ENCODE data around the gene OPCML.

DNA sequence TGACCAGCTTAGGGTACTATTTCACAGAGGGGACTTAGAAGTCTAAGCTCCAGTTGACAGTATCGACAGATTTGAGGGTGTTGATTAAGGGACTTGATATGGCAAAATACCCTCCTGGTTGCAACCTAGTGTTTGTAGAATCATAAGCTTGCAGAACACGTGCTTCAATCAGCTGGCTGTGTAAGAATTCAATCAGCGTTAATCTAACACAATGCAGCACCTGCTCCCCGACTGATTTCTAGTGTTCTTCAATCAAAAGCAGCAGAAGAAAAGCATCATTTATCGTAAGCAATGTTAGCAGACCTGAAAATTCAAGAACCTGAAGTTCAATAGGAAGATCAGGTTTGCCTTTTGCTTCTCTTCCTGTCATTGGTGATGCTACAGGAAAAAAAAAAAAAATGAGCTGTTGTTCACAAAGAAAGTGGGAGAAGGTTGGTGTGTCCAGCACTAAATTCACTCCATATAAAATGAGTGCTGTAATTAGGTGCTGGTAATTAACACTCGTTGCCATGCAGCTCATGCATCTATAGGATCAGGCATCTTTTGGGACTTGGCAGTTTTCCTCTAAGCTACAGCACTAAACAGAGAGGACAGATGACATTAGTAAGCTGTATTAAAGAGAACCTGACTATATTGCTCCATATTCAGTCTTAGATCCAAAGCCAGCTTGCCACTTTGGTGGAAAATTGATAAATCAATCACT is 840.3 kb downstream of the OPCML start:
- TF ChIP-seq, protein P1, sequence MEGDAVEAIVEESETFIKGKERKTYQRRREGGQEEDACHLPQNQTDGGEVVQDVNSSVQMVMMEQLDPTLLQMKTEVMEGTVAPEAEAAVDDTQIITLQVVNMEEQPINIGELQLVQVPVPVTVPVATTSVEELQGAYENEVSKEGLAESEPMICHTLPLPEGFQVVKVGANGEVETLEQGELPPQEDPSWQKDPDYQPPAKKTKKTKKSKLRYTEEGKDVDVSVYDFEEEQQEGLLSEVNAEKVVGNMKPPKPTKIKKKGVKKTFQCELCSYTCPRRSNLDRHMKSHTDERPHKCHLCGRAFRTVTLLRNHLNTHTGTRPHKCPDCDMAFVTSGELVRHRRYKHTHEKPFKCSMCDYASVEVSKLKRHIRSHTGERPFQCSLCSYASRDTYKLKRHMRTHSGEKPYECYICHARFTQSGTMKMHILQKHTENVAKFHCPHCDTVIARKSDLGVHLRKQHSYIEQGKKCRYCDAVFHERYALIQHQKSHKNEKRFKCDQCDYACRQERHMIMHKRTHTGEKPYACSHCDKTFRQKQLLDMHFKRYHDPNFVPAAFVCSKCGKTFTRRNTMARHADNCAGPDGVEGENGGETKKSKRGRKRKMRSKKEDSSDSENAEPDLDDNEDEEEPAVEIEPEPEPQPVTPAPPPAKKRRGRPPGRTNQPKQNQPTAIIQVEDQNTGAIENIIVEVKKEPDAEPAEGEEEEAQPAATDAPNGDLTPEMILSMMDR (conservative IDR thresholded peaks at IDR 0.05), result no peak
- no peak for TF ChIP-seq EZH2 (IDR thresholded peaks at IDR 0.05; ENCODE audit: low read depth)

Measured in PC-9 (cell line).